ENCODE data around the gene RCAN2.

Gene RCAN2

DNA sequence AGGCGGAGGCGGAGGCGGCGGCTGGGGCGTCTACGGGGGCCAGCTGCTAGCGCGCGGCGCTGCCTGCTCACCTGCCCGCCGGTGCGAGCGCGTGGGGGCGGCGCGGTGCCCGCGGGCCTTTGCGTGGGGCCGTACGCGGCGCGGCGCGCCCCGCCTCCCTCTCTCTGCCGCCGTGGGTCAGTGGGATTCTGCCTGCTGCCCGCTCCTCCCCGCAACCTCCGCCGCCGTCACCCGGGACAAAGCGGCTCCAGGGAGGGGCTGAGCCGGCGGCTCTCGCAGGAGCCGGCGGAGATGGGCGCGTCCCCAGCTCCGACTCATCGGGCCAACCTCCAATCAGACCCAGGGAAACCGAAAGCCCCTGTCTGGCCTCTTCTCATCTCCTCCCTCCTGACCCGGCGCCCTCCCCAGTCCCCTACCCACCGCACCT, at the start of gene RCAN2:
Gene RCAN2, minus strand, starts transcription at position 249 of the 427 bp plus-strand sequence.
- DNase-seq, result peak; percentile 73

DNA sequence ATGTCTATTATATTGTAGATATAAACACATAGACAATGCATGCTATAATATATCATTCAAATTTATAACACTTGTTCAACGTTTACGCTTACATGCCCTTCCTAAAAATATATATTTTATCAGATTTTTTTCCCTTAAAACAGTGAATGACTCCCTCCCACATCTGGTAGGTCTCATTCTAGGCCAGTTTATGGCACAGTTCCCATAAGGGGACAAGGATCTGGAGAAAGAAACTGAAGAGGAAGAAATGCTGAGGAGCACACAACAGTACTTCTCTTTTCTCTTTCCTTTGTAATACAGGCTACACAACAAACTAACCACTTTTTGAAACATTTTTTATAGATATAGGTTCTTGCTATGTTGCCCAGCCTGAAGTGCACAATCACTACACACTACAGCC, 48.6 kb upstream of the RCAN2 start:
- no peak for DNase-seq

DNA sequence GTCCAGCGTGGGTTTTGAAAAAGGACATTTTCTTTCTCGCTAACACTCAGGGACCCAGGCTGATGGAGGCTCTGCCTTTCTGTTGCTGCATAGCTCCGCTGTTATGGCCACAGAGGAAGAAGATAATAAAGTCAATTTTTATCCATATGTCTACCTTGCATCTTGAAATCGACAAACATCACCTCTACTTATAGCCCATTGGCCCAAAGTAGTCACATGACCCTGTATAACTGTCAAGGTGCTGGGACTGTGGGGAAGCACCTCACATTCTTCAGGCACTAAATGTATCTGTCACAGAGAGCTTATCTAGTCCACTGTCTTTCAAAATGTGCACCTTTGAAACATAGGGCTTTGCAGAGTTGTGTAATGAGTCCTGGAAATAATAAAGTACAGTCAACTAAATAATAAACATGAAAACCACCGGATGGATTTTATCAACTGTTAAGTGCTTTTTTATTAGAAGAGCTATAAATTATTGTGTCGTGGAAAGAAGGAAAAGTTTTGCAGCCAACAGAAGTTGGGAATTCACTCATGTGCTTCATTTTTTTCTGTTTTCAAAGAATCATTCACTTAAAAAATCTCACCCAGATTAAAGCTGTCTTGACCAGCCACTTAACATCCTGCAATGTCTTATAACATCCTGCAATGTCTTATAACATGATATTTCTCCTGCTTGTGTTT, 47.7 kb upstream of the RCAN2 start:
- DNase-seq, result no peak

DNA sequence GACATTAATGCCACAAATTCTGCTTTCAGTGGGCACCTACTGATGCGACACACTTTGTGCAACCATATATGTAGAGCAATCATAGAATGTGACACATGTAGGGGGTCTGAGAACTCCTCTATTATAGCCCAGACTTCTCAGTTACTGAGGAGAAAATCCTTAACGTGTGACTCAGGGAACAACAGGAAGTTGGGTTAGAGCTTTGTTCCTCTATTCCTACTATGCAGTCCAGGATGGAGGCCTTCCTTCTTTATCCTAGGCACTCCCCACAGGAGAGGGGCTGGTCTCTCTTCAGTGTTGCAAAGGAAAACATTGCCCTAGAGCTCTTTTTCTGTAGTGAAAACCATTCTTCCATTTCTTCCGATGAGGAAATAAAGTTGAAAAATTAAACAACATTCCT, 39.6 kb upstream of the RCAN2 start:
- DNase-seq, result no peak

DNA sequence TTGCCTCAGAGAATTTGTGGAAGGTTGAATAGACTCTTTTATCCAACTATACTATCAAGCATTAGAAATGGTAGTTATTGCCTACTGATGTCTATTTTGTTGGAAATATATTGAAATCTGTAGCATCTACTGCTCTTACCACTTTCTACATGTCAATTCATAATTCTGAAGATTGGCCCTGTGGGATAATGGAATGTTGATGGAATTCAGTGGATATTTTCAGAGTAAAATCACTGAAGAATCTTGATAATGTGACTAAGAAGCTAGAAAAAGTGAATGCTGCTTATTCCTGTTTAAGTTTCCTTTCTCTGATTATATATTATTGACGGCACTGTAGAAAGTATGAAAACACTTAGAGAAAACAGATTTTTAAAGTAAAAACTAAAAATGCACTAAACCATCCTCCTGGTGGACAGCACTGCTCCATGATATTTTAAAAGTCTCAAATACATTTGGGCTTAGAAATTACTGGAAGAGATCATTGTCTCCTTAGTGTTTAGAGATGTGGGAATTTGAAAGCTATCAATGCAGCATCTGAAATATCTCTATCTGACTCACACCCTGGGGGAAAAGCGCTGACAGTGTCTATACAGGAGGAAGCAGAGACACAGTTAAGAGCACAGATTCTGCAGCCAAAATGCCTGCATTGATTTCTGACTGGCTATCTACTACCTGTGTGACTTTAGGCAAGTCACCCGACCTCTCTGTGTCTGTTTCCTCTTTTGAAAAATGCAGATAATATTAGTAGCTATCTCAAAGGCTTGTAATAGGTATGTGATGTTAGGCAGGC, 37.9 kb upstream of the RCAN2 start:
- no peak for DNase-seq

DNA sequence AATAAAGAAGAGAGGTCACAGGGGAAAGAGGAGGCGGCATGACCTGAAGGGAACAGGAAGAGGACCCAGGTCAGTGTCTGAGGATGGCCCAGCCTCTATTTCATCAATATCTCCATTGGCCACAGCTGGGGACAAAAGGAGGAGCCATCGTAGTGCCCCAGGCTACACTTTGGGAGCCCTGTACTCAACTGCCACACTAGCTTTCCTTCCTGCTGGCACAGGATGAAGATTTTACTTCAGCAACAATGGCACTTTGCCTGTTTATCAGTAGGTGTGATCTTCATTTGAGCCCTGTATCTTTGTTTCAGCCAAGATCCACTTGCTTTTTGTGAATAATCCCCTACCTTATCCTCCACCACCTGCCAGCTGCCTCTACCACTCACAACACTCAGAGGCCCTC, 35.4 kb upstream of the RCAN2 start:
- DNase-seq, result no peak

DNA sequence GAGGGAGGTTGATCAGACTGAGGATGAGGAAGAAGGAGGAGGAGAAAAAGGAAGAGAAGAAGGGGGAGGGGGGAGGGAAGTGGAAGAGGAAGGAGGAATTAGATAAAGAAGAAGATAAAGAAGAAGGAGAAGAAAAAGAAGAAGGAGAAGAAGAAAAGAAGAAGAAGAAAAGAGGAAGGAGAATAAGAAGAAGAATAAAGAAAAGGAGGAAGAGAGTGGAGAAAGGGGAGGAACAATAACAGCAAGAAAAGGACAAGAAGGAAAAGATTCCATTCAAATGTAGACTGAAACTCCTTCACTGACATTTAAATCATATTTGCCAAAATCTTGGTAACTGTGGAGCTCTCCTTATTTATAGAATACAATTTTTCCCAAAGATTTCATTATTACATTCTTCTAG, 34.3 kb upstream of the RCAN2 start:
- DNase-seq, result no peak

DNA sequence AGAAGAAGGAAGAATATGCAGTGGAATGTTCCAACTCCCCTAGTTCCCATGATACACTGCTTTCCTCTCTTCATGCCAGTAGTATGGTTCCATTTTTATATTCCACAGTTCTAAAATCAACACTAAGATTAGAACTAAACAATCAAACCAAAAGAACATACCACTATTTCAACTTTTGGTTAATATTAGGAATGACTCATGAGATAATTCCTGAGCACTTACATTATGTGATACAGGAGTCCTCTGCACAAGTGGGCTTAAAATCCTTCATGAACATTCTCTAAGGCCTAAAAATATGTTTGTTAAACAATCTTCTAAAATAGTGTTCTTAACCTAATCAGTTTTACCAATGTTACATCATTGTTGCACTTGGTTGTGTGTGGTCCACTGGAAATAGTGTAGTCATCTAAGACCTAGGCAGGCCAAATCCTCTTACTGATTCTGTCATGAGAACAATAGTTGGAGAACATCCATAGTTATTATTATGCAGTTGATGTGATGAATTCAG, 30.3 kb upstream of the RCAN2 start:
- DNase-seq, result no peak

DNA sequence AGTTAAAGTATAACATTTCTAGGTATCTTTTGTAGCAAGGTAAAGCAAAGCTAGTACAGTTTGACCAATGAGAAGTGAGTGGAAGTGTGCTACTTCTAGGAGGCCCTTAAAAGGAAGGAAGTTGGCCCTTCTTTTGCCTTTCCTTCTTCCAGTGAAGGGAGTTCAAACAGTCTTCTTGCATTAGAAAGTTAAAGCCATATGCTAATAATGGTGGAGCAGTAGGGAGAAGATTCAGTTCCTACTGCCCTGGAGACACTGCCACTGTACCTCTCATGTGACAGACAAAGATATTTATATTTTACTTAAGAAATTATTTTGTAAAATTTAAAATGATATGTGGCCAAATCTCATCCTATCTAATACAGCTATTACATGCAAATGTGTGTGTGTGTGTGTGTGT, 26.0 kb upstream of the RCAN2 start:
- no peak for DNase-seq

DNA sequence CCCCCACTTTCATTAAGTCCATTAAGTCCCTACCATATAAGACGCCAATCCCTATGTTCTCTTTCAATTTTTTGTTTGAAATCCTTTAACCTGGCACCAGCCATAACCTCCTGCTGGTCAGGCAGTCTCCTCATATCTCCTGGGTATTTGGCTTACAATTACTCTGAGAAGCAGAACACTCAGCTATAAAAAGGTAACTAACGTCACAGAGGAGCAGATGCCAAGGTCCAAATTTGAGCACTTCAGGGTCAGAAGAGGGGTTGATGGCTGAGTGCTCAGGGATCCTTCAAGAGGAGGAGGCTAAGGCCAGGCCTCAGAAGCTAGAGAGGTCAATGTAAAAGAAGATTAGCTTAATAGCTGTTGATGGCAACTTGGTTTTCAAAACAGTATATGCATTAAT, 22.3 kb upstream of the RCAN2 start:
- no peak for DNase-seq

DNA sequence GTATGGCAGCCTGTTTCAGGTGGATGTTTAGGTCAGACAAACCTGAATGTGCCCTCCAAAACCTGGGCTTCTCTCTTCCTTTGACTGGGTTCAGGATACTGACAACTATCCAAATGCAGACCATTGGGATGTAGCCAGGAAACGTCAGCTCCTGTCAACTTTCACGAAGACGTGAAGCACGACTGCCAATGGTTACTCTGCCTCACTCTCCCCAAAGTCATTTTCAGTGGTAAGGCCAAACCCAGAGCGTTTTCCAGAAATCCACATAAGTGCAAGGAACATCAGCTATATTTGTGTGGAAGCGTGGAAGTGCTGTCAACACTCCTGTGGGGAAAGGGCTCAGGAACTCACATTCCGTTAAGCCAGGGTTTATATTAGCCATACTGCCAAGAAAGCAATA, 20.1 kb upstream of the RCAN2 start:
- DNase-seq, result no peak

DNA sequence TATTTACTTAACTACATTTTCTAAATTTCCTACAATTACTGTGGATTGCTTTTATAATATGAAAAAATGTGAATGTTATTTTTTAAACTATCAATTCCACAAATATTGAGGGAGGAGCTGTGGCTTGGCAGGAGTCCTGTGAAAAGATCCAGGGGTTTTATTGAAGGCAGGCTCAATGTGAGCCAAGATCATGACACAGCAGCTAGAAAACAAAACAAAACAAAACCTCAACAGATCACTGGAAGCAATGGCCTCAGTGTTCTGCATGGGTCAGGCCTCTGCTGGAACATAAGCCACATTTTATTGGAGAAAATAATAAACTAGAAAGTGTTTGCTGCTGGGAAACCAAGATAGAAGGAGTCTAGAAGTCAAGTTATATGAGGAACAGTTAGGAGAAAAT, 19.4 kb upstream of the RCAN2 start:
- DNase-seq, result no peak

DNA sequence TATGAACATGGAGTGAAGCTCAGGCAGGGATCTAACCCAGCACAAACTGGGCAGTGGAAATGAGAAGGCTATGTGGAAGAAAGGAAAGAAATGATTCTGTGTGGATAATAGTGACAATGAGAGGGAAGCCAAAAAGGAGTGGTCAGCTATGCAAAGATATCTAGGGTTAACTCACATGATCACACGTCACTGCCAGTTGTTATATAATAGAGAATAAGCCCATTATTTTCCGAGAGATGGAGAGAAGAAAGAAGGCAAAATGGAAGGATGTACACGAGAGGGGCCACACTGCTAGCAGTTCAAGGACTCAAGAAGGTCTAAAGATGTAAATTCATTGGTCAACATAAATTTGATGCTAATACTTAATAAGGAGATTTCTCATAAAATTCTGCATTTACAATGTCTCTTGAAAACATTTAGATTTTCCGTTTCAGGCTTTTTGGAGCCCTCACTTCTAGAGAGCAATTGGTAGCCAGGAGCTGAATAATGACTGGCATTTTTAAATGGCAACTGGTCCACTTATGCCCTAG, 18.8 kb upstream of the RCAN2 start:
- DNase-seq, result no peak

DNA sequence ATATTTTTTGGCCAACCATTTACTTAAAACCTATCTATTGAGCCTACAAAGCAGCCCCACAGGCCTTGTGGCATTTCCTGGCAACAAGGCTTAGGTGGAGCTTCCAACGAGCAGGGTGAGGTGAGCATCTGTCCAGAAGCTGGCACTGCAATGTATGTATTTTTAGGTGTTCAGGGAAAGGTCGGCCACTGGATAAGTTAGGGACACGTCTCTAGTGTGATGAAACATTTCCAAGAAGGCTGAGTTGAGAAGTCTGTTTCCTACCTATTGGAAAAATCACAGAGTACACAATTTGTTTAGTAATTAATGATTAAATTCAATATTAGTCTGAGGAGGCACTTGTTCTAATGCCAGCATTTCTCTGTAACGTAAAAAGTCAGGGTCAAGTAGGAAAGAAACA, 17.8 kb upstream of the RCAN2 start:
- no peak for DNase-seq

DNA sequence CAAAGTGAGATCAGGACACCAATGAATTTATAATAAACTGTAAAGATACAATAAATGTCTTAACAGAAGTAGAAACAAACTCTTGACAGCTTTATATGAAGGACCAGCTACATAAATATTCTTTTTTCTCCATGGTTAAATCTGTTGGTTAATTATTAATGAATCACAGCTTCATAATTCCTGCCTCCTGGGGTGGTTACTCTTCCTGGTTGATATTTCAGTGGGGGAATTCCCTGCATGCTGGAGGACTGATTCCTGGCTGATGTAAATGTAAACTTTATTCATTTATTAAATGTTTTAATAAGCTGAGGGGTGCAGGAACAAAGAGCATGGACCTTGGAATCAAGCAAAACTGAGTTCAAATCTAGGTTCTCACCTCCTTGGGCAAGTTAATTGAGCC, 16.2 kb upstream of the RCAN2 start:
- no peak for DNase-seq

DNA sequence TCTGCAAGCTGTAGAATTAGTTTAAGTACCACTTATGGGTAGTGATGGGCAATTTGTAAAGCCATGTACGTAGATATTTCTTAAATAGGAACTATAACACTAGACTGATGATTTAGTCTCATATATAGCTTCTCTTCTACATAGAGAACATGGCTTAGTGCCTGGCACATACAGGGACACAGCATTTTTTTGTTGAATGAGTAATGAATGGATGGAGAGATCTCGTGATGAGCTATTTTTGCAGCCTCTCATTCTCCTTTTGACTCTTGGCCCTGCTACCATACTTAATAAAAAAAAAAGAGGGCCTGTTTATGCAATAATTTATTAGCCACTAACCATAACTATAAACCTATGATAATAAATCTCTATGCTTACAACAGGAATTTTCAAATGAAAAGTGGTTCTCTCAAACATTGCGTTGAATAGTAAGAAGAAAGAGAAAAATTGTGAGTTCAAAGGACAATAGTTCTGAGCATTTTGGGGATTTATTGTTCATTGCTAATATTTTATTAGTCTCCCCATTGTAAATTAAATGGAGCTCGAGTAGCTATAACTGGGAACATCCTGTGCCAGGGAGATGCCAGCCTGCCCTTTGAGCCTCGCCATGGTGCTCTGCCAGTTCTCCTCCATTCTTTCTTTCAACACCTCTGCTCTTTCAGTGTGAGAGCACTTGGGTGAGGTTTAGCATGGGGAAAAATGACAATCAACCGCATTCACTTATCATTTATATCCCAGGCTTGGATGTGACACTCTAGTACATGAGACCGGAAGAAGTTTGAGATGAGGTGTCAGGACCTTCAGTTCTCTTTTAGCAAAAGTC, 14.7 kb upstream of the RCAN2 start:
- DNase-seq, result no peak

DNA sequence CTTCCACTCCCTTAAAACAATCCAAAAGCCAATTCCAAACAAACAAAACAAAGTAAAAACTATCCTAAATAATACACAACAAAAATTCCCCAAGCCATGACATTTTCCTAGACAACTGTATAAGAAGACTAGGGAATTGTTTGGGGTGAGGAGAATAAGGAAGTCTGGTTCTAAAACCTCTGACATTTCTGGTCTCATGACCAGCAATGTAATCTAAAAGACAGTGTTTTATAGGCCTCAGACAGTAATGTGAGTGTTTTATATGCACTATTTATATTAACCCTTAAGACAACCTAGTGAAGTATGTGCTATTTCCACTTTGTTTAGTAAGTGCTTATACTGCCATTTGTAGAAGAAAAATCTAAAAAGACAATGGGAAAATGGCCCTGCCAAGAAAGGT, 13.0 kb upstream of the RCAN2 start:
- DNase-seq, result no peak

DNA sequence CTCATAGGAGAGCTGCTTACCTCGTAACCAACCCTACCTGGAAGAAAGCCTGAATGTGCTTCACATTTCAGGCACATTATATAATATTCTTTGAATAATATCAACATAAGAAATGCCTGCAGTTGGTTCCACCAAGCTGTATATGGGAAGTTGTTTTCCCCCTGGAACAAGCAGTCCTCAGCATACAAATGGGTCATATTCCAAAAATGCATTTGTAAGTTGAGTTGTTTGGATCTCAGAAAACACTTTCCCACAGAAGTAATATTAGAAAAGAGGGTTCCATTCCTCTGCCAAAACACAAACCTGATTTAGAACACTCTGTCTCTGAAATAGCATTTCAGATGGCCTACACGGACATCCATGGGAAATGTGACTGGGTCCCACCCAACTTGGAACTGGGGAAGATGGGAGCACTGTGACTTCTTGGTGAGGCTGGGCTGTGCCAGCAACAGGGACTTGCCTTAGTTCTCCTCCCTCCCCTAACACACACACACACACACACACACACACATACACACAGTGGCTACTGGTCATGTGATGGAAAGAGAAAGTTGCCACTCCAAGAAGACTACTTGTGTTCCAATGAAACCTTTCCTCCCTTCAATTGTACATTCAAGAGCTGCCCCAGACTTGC, 11.4 kb upstream of the RCAN2 start:
- no peak for DNase-seq

DNA sequence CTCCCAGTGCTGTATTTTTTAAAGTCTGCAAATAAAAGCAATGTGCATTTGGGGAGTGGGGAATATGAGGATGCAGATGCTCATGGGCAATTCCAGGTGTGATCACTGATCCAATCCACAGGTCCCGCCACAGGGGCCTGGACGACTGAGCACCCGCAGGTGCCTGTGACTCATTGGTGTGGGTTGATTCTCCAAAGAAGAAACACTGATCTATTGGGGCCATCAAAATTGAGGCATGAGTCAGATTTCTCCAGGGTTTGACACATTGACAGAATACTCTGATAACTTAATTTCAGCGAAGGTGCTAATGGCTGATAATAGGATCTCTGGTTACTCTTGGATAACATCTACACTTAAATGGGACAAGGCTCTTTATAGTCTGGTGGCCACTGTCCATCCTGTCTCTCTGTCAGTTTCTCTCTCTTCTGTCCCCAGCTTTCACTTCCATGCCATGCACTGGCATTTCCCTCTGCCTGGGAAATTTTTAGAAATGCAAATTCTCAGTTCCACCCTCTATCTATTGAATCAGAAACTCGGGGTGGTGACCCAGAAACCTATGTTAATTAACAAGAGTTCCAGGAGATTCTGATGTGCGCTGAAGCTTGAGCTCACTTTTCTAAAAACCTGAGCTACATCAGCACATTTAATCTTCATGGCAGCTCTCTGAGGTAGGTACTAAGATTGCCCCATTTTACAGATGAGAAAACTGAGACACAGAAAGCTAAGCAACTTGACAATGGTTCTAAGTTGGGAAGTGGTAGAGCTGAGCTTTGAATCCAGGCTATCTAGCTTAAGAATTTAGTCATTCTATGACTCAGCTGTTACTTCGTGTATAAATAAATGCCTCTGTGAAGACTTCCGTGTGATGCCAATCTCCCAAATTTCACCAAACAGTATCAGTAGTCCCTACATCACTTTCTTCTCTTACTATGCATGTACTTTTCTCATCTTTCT, 10.2 kb upstream of the RCAN2 start:
- DNase-seq, result no peak

DNA sequence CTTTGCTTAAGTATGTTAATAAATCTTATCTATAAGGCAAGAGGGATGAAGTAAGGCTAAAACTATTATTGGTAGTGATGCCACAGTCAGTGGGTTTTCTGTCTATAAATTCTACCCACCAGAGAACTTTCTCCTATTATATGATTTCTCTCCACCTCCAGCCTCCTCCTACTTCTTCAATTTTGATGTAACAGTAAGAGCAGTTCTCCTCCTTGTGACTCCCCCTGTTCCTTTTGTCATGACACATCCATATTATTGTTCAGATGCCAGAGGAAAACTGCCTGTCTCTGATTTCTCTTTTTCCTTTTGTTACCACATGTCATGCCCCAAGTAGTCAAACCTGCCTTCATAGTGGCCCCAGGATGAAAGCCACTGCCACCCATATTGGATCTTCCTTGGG, 9.1 kb upstream of the RCAN2 start:
- no peak for DNase-seq
